Measurements from ENCODE around the gene PLAAT2.
"Not testable (repeated sequence)": the region's sequence is repeated elsewhere in the genome, so short reads cannot be mapped to it uniquely, and the experiment has no call there.

- not testable (repeated sequence) for TF ChIP-seq JUN, FOXK1 (CRISPR knock-in tag; IDR thresholded peaks at IDR 0.05)
Observed at GRCh38 chr11:63578882-63579281, 15.7 kb upstream of the PLAAT2 start.
